Activated CD8-positive, alpha-beta memory T cell treated with anti-CD3 and anti-CD28 coated beads, Interleukin-2, amount 50 U/mL, for 1 hour (primary cell): ENCODE measurements around the gene KRT13.

ENCODE experiments used
- DNase-seq: peaks from one replicate; pipeline ENCODE4 v3.0.0-alpha.2; 2020; ENCODE audit errors: extremely low read depth

KRT13 gene

GRCh38 chr17:41494524-41494923, 10.9 kb downstream of the KRT13 start:
- DNase-seq, result no peak

- DNase-seq, result no peak
These were observed 12.6 kb downstream of the KRT13 start for GRCh38 chr17:41492771-41493170.

- DNase-seq, result no peak
These were observed 13.1 kb downstream of the KRT13 start for GRCh38 chr17:41492351-41492750.

- DNase-seq, result no peak
These were observed 13.9 kb downstream of the KRT13 start for GRCh38 chr17:41491476-41491875.

- no peak for DNase-seq
These were observed 15.1 kb downstream of the KRT13 start for GRCh38 chr17:41490000-41490990.

- no peak for DNase-seq
These were observed 15.9 kb downstream of the KRT13 start, which contains the start of gene KRT36 for GRCh38 chr17:41489531-41489930. Gene KRT36, minus strand, starts transcription at chr17:41489910. Its CDS starts 46 bp downstream, at chr17:41489864.

GRCh38 chr17:41486809-41487530, 18.4 kb downstream of the KRT13 start:
- no peak for DNase-seq

- DNase-seq, result no peak
These were observed 19.1 kb downstream of the KRT13 start for GRCh38 chr17:41486316-41486715.

GRCh38 chr17:41484920-41485904, 20.2 kb downstream of the KRT13 start:
- DNase-seq, result no peak

- no peak for DNase-seq
These were observed 21.2 kb downstream of the KRT13 start for GRCh38 chr17:41483991-41484826.

- DNase-seq, result no peak
These were observed 21.9 kb downstream of the KRT13 start for GRCh38 chr17:41483531-41483930.

GRCh38 chr17:41481036-41481435, 24.4 kb downstream of the KRT13 start, which contains the start of gene KRT35:
Gene KRT35, minus strand, starts transcription at chr17:41481151. Its CDS starts 54 bp downstream, at chr17:41481097.
- no peak for DNase-seq

GRCh38 chr17:41480581-41480980, 24.8 kb downstream of the KRT13 start:
- no peak for DNase-seq

GRCh38 chr17:41480136-41480535, 25.3 kb downstream of the KRT13 start:
- no peak for DNase-seq

- DNase-seq, result no peak
These were observed 27.2 kb downstream of the KRT13 start for GRCh38 chr17:41478237-41478636.

GRCh38 chr17:41476866-41477815, 28.3 kb downstream of the KRT13 start:
- no peak for DNase-seq

- no peak for DNase-seq
These were observed 30.0 kb downstream of the KRT13 start for GRCh38 chr17:41475421-41475820.

GRCh38 chr17:41474863-41475262, 30.5 kb downstream of the KRT13 start:
- DNase-seq, result no peak

GRCh38 chr17:41468346-41468745, 37.1 kb downstream of the KRT13 start:
- DNase-seq, result no peak
